ENCODE results near the gene DNM2.
"Not testable (repeated sequence)": the region's sequence is repeated elsewhere in the genome, so short reads cannot be mapped to it uniquely, and the experiment has no call there.

Gene DNM2

GRCh38 chr19:10838377-10838776 lies 120.5 kb downstream of the DNM2 start:
- DNase-seq (ENCODE audit: low spot score) = no peak

GRCh38 chr19:10839114-10840050 lies 121.5 kb downstream of the DNM2 start:
- DNase-seq (ENCODE audit: low spot score) = no peak

DNA sequence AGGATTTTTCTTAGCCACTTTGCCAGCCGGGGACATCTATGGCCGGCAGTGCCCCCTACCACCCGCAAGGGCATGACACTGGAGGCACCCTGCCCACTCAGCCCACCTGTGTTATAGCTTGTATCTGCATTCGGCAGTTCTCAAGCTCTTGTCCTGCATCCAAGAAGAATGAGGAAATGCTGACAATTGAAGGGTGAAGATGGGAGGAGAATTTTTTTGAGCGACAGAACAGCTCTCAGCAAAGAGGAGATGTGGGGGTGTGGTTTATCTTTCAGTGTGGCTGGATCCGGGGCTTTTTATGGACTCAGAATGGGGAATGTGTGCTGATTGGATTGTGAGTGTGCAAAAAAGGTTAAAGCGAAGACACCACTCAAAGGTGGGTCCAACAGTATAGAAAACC lies 124.9 kb downstream of the DNM2 start:
- no peak for DNase-seq (ENCODE audit: low spot score)

GRCh38 chr19:10846500-10847202 lies 128.8 kb downstream of the DNM2 start:
- no peak for DNase-seq (ENCODE audit: low spot score)

GRCh38 chr19:10848230-10848856 lies 130.5 kb downstream of the DNM2 start, which contains the start of gene C19orf38:
TSS of gene C19orf38 (plus strand) at chr19:10848415. CDS start at chr19:10848509, 94 bp downstream.
- DNase-seq (ENCODE audit: low spot score) = no peak

- DNase-seq (ENCODE audit: low spot score) = no peak
Observed at GRCh38 chr19:10850631-10851030, 132.8 kb downstream of the DNM2 start.

- DNase-seq (ENCODE audit: low spot score) = no peak
Observed at GRCh38 chr19:10852098-10852800, 134.4 kb downstream of the DNM2 start.

- no peak for DNase-seq (ENCODE audit: low spot score)
Observed at GRCh38 chr19:10852941-10853340, 135.1 kb downstream of the DNM2 start.

DNA sequence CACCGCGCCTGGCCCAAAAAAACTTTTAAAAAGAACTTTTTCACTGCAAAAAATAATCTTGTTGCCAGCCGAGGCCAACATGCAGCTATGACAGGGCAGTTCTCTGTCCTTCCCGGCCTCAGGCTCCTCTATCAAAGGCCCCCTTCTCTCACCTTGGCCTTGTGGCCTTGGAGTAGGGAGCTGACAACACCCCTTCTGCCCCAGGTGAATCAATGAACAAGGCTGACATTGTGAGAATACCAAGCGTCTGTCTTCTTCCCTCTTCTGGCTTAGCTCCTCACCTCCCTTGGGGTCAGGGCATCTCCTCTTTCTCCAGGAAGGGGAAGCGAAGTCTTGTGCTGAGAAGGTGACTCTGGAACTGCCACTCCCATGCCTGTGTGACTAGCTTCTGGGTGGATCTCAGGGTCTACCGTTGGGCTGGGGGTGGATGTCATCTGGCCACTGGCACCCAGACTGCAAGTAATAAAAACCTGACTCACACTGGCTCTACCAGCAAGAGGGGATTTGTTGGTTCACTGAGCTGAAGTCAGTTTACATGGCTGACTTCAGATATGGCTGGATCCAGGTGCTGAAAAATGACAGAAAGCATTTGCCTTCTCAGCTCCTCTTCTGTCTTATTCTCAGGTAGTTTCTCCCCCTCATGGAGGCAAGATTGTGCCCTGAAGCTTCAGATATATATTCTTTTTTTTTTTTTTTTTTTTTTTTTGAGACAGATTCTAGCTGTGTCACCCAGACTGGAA lies 136.6 kb downstream of the DNM2 start:
- DNase-seq (ENCODE audit: low spot score) = no peak

DNA sequence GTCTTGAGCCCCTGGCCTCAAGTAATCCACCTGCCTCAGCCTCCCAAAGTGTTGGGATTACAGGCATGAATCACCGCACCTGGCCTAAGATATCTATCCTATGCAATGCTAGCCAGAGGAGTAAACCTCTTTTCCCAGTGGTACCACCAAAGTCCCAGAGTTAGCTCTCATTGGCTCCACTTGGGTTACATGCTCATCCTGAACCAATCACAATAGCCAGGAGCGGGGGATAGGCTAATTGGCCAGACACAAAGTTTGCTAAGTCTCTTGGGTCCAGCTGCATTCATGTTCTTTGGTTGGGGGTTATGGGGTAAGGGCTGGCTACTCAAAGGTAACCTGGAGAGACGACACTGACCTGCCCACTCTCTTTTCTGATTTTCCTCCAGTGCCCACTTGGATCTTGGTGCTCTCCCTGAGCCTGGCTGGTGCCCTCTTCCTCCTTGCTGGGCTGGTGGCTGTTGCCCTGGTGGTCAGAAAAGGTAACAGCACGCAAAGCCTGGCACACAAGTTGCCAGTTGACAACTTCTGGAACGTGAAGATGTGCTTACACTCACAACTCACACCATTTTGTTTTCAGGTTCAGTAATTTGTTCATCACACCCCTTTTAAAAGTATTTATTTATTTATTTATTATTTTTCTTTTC lies 138.1 kb downstream of the DNM2 start:
- no peak for DNase-seq (ENCODE audit: low spot score)

GRCh38 chr19:10856899-10857298 lies 139.0 kb downstream of the DNM2 start:
- DNase-seq (ENCODE audit: low spot score) = not testable (repeated sequence)

DNA sequence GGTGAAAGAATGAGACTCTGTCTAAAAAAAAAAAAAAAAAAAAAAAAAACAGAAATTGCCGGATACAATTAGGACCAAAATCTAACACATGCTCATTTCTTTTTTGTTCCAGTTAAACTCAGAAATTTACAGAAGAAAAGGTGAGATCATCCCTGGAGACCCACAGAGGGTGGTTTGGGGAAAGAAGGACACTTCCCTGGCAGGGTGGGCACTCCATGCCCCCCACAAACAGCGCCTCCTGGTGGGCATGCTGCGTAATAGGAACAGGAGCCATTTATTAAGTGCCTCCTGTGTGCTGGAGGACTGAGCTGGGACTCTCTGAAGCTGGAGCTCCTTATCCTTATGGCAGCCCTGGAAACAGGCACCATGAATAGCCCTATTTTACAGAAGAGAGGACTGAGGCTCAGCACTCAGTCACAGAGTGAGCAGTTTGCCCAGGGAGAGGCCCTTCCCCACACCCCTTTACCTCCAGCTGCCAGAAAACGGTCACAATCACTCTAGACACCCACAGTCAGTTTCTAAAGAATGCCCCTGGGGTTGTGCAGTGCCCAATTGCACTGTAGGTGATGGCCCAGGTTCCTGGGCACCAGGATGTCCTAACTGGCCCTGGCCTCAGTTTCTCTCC lies 140.4 kb downstream of the DNM2 start:
- peak; percentile 61 for DNase-seq (ENCODE audit: low spot score)

DNA sequence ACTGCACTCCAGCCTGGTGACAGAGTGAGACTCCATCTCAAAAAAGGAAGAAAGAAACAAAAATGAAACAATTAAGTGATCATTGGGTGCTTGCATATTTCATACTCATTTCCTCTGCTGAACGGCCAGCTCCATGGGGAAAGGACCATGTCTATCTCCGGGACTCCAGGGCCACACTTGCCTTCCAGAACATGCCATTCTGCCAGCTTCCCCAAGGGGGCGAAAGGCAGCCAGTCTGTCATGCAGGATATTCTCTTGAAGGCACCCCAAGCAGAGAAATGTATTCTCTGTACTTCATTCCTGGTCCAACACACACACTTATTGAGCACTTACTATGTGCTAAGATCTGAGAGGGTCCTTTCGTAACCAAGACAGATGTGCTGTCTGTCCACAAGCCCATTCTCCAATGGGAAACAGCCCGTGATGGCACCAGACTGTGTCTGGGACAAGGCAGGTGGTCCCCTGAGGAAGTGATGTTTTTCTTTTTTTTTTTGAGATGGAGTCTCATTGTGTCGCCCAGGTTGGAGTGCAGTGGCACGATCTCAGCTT lies 143.3 kb downstream of the DNM2 start:
- peak; percentile 61 for DNase-seq (ENCODE audit: low spot score)

- no peak for DNase-seq (ENCODE audit: low spot score)
Observed at GRCh38 chr19:10862561-10863106, 144.8 kb downstream of the DNM2 start.

- DNase-seq (ENCODE audit: low spot score) = peak; percentile 52
Observed at GRCh38 chr19:10863107-10863717, 145.3 kb downstream of the DNM2 start.

- DNase-seq (ENCODE audit: low spot score) = peak; percentile 89
Observed at GRCh38 chr19:10864538-10864899, 146.6 kb downstream of the DNM2 start.

- no peak for DNase-seq (ENCODE audit: low spot score)
Observed at GRCh38 chr19:10866495-10866894, 148.6 kb downstream of the DNM2 start.

DNA sequence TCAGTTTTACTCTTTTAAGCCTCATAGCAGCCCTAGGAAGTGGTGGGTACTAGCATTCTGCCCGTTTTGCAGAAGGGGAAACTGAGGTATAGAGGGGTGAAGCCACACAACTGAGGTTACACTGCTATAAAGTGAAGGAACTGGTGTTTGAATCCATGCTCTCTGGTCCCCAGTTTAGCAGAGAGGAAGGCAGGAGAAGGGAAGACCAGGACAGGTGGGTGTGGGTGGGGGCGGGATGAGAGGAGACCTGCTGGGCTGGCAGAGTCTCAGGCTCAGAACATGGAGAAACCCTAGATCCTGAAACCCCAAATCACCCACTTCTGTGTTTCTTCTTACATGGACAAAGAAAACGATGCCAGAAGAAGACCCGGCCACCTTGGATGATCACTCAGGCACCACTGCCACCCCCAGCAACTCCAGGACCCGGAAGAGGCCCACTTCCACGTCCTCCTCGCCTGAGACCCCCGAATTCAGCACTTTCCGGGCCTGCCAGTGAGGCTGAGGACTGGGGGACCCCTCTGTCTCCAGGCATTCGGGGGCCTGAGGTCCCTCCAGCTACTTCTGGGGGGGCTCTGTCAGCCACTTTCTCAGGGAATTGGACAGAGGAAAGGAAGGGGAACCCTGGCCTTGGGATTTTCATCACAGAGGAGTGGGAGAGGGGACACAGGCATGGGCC lies 151.1 kb downstream of the DNM2 start:
- no peak for DNase-seq (ENCODE audit: low spot score)

- DNase-seq (ENCODE audit: low spot score) = not testable (repeated sequence)
Observed at GRCh38 chr19:10869872-10870311, 152.0 kb downstream of the DNM2 start.
